ENCODE measurements around the gene CCL2. TPM values are rescaled to one million over a fixed set of nuclear protein-coding genes. Genes with fewer than 3 reads are reported as not detected.

CCL2 gene
- total RNA-seq, 1 experiment from 2014 or later, result not detected

DNA sequence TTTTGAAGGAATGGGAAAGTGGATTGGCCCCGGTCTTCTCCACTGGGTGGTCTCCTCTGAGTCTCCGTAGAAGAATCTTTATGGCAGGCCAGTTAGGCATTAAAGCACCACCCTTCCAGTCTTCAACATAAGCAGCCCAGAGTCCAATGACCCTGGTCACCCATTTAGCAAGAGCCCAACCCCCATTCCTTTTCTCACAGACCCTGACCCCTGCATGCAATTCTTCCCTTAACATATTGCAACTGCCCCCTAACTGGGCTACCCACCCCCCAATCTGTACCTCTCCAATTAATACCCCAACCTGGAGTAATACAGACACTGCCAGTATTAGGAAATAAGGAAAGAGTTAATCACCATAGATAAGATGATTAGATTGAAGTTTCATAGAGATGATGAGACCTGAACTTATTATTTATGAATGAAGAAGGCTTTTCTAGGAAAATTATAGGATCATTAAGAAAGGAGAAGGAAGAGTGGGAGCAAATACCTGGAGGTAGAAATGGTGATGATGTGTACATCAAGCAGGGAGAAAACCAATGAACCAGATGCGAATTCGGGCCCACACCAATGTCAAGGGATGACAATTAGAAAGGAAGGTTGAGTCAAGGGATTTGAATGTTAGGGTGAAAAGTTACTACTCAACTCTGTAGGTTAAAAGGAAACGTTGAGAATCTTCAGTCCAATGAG, 2.4 kb downstream of the CCL2 start:
- H3K9me2 ChIP-seq (ENCODE audit: insufficient read depth), result no peaks in the 10 kb centered on the region
- CTCF ChIA-PET, result no interaction called here
- DNase-seq, result no peak
- no peaks in the 10 kb centered on the region for H4K20me1 ChIP-seq (ENCODE audit: insufficient read depth)
- no peaks in the 10 kb centered on the region for H3F3A ChIP-seq (ENCODE audit: insufficient read depth, low read depth)
- POLR2A ChIA-PET (ENCODE audit: unreplicated experiment), result no interaction called here
- no peak overlapping the region for H3K4me3 ChIP-seq
- no peak overlapping the region for H3K4me2 ChIP-seq
- TF ChIP-seq, protein P1, sequence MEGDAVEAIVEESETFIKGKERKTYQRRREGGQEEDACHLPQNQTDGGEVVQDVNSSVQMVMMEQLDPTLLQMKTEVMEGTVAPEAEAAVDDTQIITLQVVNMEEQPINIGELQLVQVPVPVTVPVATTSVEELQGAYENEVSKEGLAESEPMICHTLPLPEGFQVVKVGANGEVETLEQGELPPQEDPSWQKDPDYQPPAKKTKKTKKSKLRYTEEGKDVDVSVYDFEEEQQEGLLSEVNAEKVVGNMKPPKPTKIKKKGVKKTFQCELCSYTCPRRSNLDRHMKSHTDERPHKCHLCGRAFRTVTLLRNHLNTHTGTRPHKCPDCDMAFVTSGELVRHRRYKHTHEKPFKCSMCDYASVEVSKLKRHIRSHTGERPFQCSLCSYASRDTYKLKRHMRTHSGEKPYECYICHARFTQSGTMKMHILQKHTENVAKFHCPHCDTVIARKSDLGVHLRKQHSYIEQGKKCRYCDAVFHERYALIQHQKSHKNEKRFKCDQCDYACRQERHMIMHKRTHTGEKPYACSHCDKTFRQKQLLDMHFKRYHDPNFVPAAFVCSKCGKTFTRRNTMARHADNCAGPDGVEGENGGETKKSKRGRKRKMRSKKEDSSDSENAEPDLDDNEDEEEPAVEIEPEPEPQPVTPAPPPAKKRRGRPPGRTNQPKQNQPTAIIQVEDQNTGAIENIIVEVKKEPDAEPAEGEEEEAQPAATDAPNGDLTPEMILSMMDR (conservative IDR thresholded peaks at IDR 0.05), result no peak
- TF ChIP-seq EZH2 (IDR thresholded peaks at IDR 0.05; ENCODE audit: low read depth), result no peak
- no peaks in the 10 kb centered on the region for H3K36me3 ChIP-seq (ENCODE audit: low read depth)
- intact Hi-C loops (cut with micrococcal nuclease; ENCODE audit: unreplicated experiment), result no loop called here
- BruUV-seq (replicated peaks), result no TSS peak
- no peak overlapping the region for H3K27ac ChIP-seq
- no peaks in the 10 kb centered on the region for H3K9me3 ChIP-seq (ENCODE audit: insufficient read depth, low read depth)
- peaks cover 19% of the 10 kb centered on the region; the same call in 1 of the 2 replicates for H3K27me3 ChIP-seq (ENCODE audit: insufficient read depth, low read depth)
- no peaks in the 10 kb centered on the region for H3K79me2 ChIP-seq (ENCODE audit: low read depth)
- no peaks in the 10 kb centered on the region for H3K4me1 ChIP-seq (replicated peaks; ENCODE audit: insufficient read depth)
- no peak overlapping the region for H2AFZ ChIP-seq

DNA sequence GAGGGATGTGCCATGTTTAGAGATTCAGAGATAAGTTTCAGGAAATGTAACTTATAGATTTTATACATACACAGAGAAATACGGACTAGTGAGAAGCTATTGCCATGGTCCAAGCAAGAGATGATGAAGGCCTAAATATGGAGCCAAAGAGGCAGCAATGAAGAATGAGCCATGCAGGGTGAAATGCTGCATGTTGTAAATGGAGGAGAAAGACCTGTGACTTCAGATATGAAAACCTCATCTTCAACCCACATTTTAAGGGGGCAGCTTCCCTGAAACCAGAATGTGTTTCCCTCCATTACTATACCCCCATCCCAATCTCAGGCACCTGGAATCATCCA, 2.9 kb downstream of the CCL2 start:
- Histone ChIP-seq H3K4me2 (no peak overlapping the region), H3K9me3 (ENCODE audit: insufficient read depth, low read depth) (no peaks in the 10 kb centered on the region), H3K9me2 (ENCODE audit: insufficient read depth) (no peaks in the 10 kb centered on the region), H3F3A (ENCODE audit: insufficient read depth, low read depth) (no peaks in the 10 kb centered on the region), H3K27me3 (ENCODE audit: insufficient read depth, low read depth) (peaks cover 14% of the 10 kb centered on the region; the same call in 1 of the 2 replicates), H4K20me1 (ENCODE audit: insufficient read depth) (no peaks in the 10 kb centered on the region), H3K27ac (no peak overlapping the region), H3K4me3 (no peak overlapping the region), H3K4me1 (replicated peaks; ENCODE audit: insufficient read depth) (no peaks in the 10 kb centered on the region), H2AFZ (no peak overlapping the region), H3K36me3 (ENCODE audit: low read depth) (no peaks in the 10 kb centered on the region), H3K79me2 (ENCODE audit: low read depth) (no peaks in the 10 kb centered on the region)
- ChIA-PET POLR2A (ENCODE audit: unreplicated experiment) (no interaction called here), CTCF (no interaction called here)
- no peak for DNase-seq
- no TSS peak for BruUV-seq (replicated peaks)
- TF ChIP-seq, protein P1 (conservative IDR thresholded peaks at IDR 0.05), result no peak
- TF ChIP-seq EZH2 (IDR thresholded peaks at IDR 0.05; ENCODE audit: low read depth), result no peak
- intact Hi-C loops (cut with micrococcal nuclease; ENCODE audit: unreplicated experiment), result no loop called here

DNA sequence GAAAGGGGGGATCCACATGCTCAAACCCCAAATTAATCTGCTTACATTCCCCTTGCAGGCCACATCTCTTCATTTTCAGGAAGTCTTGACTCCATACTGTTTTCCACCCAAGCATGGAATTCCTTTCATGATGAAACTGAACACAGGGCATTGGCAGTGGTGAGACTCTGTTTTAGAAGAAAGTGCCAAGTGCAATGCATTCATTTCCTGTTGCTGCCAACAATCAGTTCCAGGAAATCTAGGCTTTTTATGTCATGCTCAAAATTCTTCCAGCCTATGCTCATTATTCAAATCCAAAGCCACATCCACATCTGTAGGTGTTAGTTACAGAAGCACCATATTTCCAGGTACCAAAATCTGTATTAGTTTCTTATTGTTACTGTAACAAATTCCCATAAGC, 4.1 kb downstream of the CCL2 start:
- no peaks in the 10 kb centered on the region for H3K36me3 ChIP-seq (ENCODE audit: low read depth)
- no peak overlapping the region for H3K4me2 ChIP-seq
- no peak overlapping the region for H3K27ac ChIP-seq
- no peak overlapping the region for H2AFZ ChIP-seq
- H3K9me3 ChIP-seq (ENCODE audit: insufficient read depth, low read depth), result no peaks in the 10 kb centered on the region
- ChIA-PET POLR2A (ENCODE audit: unreplicated experiment) (no interaction called here), CTCF (no interaction called here)
- no peaks in the 10 kb centered on the region for H4K20me1 ChIP-seq (ENCODE audit: insufficient read depth)
- no peaks in the 10 kb centered on the region for H3K9me2 ChIP-seq (ENCODE audit: insufficient read depth)
- DNase-seq, result no peak
- BruUV-seq (replicated peaks), result no TSS peak
- intact Hi-C loops (cut with micrococcal nuclease; ENCODE audit: unreplicated experiment), result no loop called here
- peaks cover 12% of the 10 kb centered on the region; the same call in 1 of the 2 replicates for H3K27me3 ChIP-seq (ENCODE audit: insufficient read depth, low read depth)
- H3F3A ChIP-seq (ENCODE audit: insufficient read depth, low read depth), result no peaks in the 10 kb centered on the region
- no peaks in the 10 kb centered on the region for H3K79me2 ChIP-seq (ENCODE audit: low read depth)
- no peaks in the 10 kb centered on the region for H3K4me1 ChIP-seq (replicated peaks; ENCODE audit: insufficient read depth)
- no peak for TF ChIP-seq EZH2 (IDR thresholded peaks at IDR 0.05; ENCODE audit: low read depth)
- TF ChIP-seq, protein P1 (conservative IDR thresholded peaks at IDR 0.05), result no peak
- no peak overlapping the region for H3K4me3 ChIP-seq

All from PC-9 (cell line).